IMR-90 (cell line): ENCODE results near the gene FARP1.

ENCODE experiments used
- CTCF ChIP-seq: conservative IDR thresholded peaks from 2 replicates; pipeline ENCODE4 v1.5.1; 2012; ENCODE audit warnings: mild to moderate bottlenecking, low read depth, low read length, improper control_type of control experiment
- MXI1 ChIP-seq: IDR thresholded peaks from 2 replicates; pipeline ENCODE4 v1.6.1; 2012; ENCODE audit warnings: low read depth, mild to moderate bottlenecking, low read length, moderate library complexity, borderline replicate concordance
- POLR2A ChIP-seq: IDR thresholded peaks from 2 replicates; pipeline ENCODE4 v1.6.1; 2012; ENCODE audit warnings: mild to moderate bottlenecking, low read depth, low read length
- RAD21 ChIP-seq: IDR thresholded peaks from 2 replicates; pipeline ENCODE4 v1.6.1; 2012; ENCODE audit warnings: low read length, improper control_type of control experiment
- RFX5 ChIP-seq: IDR thresholded peaks from 2 replicates; pipeline ENCODE4 v1.8.0; 2012; ENCODE audit warnings: low read depth, mild to moderate bottlenecking, low read length, moderate library complexity

GRCh38 chr13:98405107-98405571 lies 262.2 kb downstream of the FARP1 start:
- no peak for TF ChIP-seq CTCF
- TF ChIP-seq RAD21: no peak
- no peak for TF ChIP-seq MXI1
- no peak for TF ChIP-seq POLR2A
- TF ChIP-seq RFX5: no peak
